PC-3 (cell line): ENCODE data around the gene LLGL2. TPM values are rescaled to one million over a fixed set of nuclear protein-coding genes. Genes with fewer than 3 reads are reported as not detected.

Experiments used
- ATAC-seq: fragments of 200-7000 bp; cut with Tn5 transposase; 2 replicates; pipeline ENCODE4 v1.9.1; 2020; ENCODE audit warnings: mild to moderate bottlenecking, moderate library complexity
- BruUV-seq: library from RNA; stranded (reverse); fragments of 400-500 nt; replicated peaks from 2 replicates; lab custom pipeline; 2021; lab: Mats Ljungman, UMichigan
- CTCF ChIA-PET: fragments of 300-600 bp; sonication (Branson Sonifier 250); formaldehyde crosslinking; loops from one replicate; lab custom pipeline; 2022; ENCODE audit warnings: antibody characterized with exemption; lab: Charles Lee
- POLR2A ChIA-PET: fragments of 300-600 bp; sonication (Branson Sonifier 250); formaldehyde crosslinking; loops from one replicate; lab custom pipeline; 2022; ENCODE audit warnings: antibody characterized with exemption; ENCODE audit not compliant: unreplicated experiment; lab: Charles Lee
- DNase-seq: peaks from one replicate; pipeline ENCODE4 v3.0.0-alpha.2; 2015
- H2AFZ ChIP-seq: fragments of 300-600 bp; sonication (generic); 2 replicates; pipeline ENCODE4 v1.6.0; 2016; ENCODE audit warnings: antibody characterized with exemption, low read length
- H3F3A ChIP-seq: fragments of 300-600 bp; sonication (generic); one replicate; pipeline ENCODE4 v1.6.0; 2017; ENCODE audit warnings: antibody characterized with exemption, low read length, control low read depth, mild to moderate bottlenecking; ENCODE audit not compliant: unreplicated experiment
- H3K27ac ChIP-seq: fragments of 300-600 bp; sonication (generic); 2 replicates; pipeline ENCODE4 v1.5.1; 2016; ENCODE audit warnings: mild to moderate bottlenecking, low read length
- H3K27me3 ChIP-seq: fragments of 300-600 bp; sonication (generic); 2 replicates; pipeline ENCODE4 v1.6.1; 2016; ENCODE audit warnings: low read length, mixed read lengths
- H3K36me3 ChIP-seq: fragments of 300-600 bp; sonication (generic); 2 replicates; pipeline ENCODE4 v1.6.1; 2016; ENCODE audit warnings: low read depth, mixed run types, low read length, mixed read lengths
- H3K4me1 ChIP-seq: fragments of 300-600 bp; sonication (generic); 2 replicates; pipeline ENCODE4 v1.5.1; 2016; ENCODE audit warnings: low read length; ENCODE audit not compliant: insufficient read depth
- H3K4me2 ChIP-seq: fragments of 300-600 bp; sonication (generic); 2 replicates; pipeline ENCODE4 v1.6.0; 2016; ENCODE audit warnings: low read length
- H3K4me3 ChIP-seq: fragments of 300-600 bp; sonication (generic); 2 replicates; pipeline ENCODE4 v1.5.1; 2016; ENCODE audit warnings: mild to moderate bottlenecking, low read length, mixed read lengths
- H3K79me2 ChIP-seq: fragments of 300-600 bp; sonication (generic); 2 replicates; pipeline ENCODE4 v1.6.1; 2017; ENCODE audit warnings: low read length, mixed read lengths
- H3K9ac ChIP-seq: fragments of 300-600 bp; sonication (generic); 2 replicates; pipeline ENCODE4 v1.6.0; 2016; ENCODE audit warnings: mild to moderate bottlenecking, low read length
- H3K9me2 ChIP-seq: fragments of 300-600 bp; sonication (generic); replicated peaks from 2 replicates; pipeline ENCODE4 v1.6.1; 2016; ENCODE audit warnings: mixed run types, low read length, mixed read lengths
- H3K9me3 ChIP-seq: fragments of 300-600 bp; sonication (generic); 2 replicates; pipeline ENCODE4 v1.6.1; 2016; ENCODE audit warnings: low read length, mixed read lengths
- H4K20me1 ChIP-seq: fragments of 300-600 bp; sonication (generic); 2 replicates; pipeline ENCODE4 v1.6.1; 2016; ENCODE audit warnings: low read length, mixed read lengths
- CTCF ChIP-seq: fragments of 300-600 bp; sonication (generic); conservative IDR thresholded peaks from 2 replicates; pipeline ENCODE4 v1.5.1; 2017; ENCODE audit warnings: antibody characterized with exemption, low read depth, mild to moderate bottlenecking, low read length
- EZH2 ChIP-seq: fragments of 300-600 bp; sonication (generic); IDR thresholded peaks from one replicate; pipeline ENCODE4 v1.6.1; 2017; ENCODE audit warnings: antibody characterized with exemption, mild to moderate bottlenecking, low read length; ENCODE audit not compliant: unreplicated experiment
- EZH2phosphoT487 ChIP-seq: fragments of 300-600 bp; sonication (generic); IDR thresholded peaks from 2 replicates; pipeline ENCODE4 v1.6.1; 2018; ENCODE audit warnings: mild to moderate bottlenecking, antibody characterized with exemption, low read length, borderline replicate concordance
- intact Hi-C: fragments of 100-400 bp; cut with micrococcal nuclease; formaldehyde crosslinking; loops from 2 replicates; pipeline ENCODE4 v1.9.0; 2023
- total RNA-seq: library from RNA; depleted of rRNA; stranded (reverse); fragments of >200 nt; gene quantifications from 2 replicates; pipeline ENCODE4 v1.2.3, GENCODE V29; 2014

Gene LLGL2
- total RNA-seq, 1 experiment from 2014 or later: 92.9 TPM

GRCh38 chr17:75507733-75508719, 17.5 kb upstream of the LLGL2 start:
- no peak overlapping the region for H3K27ac ChIP-seq
- no peak overlapping the region for H3K4me2 ChIP-seq
- intact Hi-C loops: no loop called here
- no TSS peak for BruUV-seq
- no peak overlapping the region for H2AFZ ChIP-seq
- H3K9ac ChIP-seq: no peak overlapping the region
- H3K79me2 ChIP-seq: peaks cover 26% of the 10 kb centered on the region
- no peaks in the 10 kb centered on the region for H3F3A ChIP-seq
- POLR2A ChIA-PET: no interaction called here
- peaks cover 18% of the 10 kb centered on the region for H3K4me1 ChIP-seq
- no peaks in the 10 kb centered on the region for H3K9me3 ChIP-seq
- H3K4me3 ChIP-seq: no peak overlapping the region
- ATAC-seq (peak; percentile 20), DNase-seq (no peak)
- no peaks in the 10 kb centered on the region for H3K9me2 ChIP-seq
- H3K36me3 ChIP-seq: peaks cover 16% of the 10 kb centered on the region; the same call in 1 of the 2 replicates
- peaks cover 22% of the 10 kb centered on the region for H4K20me1 ChIP-seq
- no peak for TF ChIP-seq EZH2
- TF ChIP-seq CTCF: no peak
- TF ChIP-seq EZH2phosphoT487: no peak
- H3K27me3 ChIP-seq: no peaks in the 10 kb centered on the region
- CTCF ChIA-PET: no interaction called here

- no peak for TF ChIP-seq CTCF
- peaks cover 29% of the 10 kb centered on the region for H4K20me1 ChIP-seq
- intact Hi-C loops: no loop called here
- POLR2A ChIA-PET: interaction anchor here (0.6 kb wide), 1 partner anchor 81 kb away, joined by 4 read pairs; no protein-coding TSS in a partner anchor
- no peak overlapping the region for H3K4me3 ChIP-seq
- no peaks in the 10 kb centered on the region for H3K27me3 ChIP-seq
- H3K27ac ChIP-seq: no peak overlapping the region
- CTCF ChIA-PET: no interaction called here
- no peak overlapping the region for H2AFZ ChIP-seq
- H3K9me2 ChIP-seq: no peaks in the 10 kb centered on the region
- H3K9ac ChIP-seq: no peak overlapping the region
- H3K9me3 ChIP-seq: no peaks in the 10 kb centered on the region
- H3K4me1 ChIP-seq: peaks cover 27% of the 10 kb centered on the region
- H3K4me2 ChIP-seq: no peak overlapping the region
- H3K36me3 ChIP-seq: peaks cover 10% of the 10 kb centered on the region; the same call in 1 of the 2 replicates
- peaks cover 36% of the 10 kb centered on the region for H3K79me2 ChIP-seq
- ATAC-seq: no peak
- BruUV-seq: no TSS peak
- H3F3A ChIP-seq: no peaks in the 10 kb centered on the region
- no peak for DNase-seq
Observed at GRCh38 chr17:75508931-75509361, 16.6 kb upstream of the LLGL2 start.
